Cerebellar nuclear complex (tissue), 1 donor: ENCODE measurements around the gene SCN2B.

ENCODE experiments used
- DNase-seq, 2 experiments: peaks; one replicate each; lab custom pipeline; 2025; lab: John Stamatoyannopoulos, UW

The SCN2B gene, protein sequence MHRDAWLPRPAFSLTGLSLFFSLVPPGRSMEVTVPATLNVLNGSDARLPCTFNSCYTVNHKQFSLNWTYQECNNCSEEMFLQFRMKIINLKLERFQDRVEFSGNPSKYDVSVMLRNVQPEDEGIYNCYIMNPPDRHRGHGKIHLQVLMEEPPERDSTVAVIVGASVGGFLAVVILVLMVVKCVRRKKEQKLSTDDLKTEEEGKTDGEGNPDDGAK

DNA sequence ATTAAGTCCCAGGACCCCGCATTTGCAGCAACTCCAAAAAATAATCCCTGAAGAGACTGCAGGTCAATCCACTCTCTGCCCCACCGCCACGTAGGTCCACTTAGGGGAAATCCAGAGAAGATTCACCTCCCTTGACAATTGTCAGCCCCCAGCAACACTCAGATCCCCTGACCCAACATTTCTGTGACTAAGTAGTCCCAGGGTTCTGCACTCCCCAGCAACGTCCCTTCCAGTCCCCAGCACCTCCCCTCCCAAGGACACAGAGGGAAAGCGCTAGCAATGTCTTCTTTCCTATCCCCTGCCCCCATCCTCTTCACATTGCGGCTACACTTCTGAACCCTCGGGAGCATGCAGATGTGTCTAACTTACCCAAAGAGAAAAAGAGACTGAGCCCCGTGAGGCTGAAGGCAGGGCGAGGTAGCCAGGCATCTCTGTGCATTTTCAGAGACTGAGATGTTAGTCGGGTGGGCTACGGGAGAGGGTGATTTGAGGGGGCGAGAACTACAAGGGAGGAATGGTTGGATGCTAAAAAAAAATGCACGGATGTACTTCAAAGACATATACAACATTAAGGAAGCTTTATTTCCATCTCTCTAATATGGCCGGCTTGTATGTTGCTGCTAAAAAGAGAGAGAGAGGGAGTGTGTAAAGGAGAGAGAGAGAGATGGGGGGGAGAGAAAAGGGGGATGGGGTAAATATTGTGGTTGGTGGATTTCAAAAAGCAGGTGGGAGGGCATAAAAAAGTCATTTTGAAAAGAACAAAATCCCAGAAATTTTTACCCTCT is at the start of gene SCN2B:
TSS of gene SCN2B (minus strand) at position 647 of the 785 bp plus-strand sequence. CDS start at position 439, 208 bp downstream.
- DNase-seq = peak in 1 of 2 experiments; percentile 61

GRCh38 chr11:118224511-118225188 is 48.2 kb upstream of the SCN2B start, which contains the start of gene JAML:
JAML (minus strand) TSS chr11:118225011; CDS start chr11:118214866, 10,145 bp downstream.
- no peak for DNase-seq

- DNase-seq = no peak
Measured at GRCh38 chr11:118223992-118224391, 47.6 kb upstream of the SCN2B start.

DNA sequence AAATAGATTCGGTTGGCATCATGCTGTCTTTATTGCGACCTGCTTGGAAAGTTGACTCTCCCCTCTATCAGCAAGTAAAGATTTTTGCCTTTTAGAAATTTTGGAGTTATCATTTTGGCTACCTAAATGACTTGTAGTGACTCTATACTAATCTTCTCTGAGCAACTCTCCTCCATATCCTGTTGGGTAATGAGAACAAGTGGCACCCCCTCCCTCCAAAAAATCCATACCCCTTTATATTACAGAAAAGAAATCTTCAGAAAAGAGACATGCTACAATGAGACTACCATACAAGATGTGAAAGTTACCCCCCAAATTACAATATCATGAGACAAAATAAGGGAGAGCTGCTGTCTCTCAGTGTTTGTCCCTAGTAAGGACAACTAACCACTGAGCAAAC is 47.1 kb upstream of the SCN2B start:
- DNase-seq = no peak

DNA sequence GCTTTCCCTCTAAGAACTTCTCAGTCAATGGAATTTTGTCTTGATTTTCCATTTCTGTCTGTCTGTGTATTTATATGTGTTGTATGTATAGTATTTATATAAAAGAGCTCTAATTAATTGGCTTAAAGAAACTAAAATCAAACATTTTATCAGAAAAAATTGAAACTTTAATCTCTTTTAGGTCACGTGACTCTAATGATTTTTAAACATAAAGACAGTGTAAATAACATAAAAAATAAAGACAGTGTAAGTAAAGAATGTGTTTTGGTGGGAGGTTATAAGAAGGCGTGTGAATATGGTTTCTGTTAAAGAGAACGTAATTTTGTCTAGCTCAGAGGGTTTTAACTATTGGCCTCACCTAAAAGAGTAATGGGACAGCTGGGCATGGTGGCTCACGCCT is 46.0 kb upstream of the SCN2B start:
- DNase-seq = no peak

DNA sequence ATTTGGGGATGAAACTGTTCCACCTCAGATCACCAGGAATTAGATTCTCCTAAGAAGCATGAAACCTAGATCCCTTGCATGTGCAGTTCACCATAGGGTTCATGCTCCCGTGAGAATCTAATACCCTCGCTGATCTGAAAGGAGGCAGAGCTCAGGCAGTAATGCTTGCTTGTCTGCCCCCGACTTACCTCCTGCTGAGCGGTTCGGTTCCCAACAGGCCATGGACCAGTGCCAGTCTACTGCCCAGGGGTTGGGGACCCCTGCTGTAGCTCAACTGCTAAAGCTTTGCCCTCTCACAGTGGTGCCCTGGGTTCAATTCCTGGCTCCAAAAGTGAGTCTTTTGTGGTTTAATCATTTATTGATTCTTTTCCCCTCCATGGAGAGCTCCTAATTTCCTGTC is 45.0 kb upstream of the SCN2B start:
- DNase-seq = no peak

GRCh38 chr11:118219732-118220131 is 43.3 kb upstream of the SCN2B start:
- no peak for DNase-seq

GRCh38 chr11:118219244-118219643 is 42.8 kb upstream of the SCN2B start:
- no peak for DNase-seq

GRCh38 chr11:118217575-118217974 is 41.1 kb upstream of the SCN2B start:
- DNase-seq = no peak

- no peak for DNase-seq
Measured at GRCh38 chr11:118216621-118217481, 40.4 kb upstream of the SCN2B start.

DNA sequence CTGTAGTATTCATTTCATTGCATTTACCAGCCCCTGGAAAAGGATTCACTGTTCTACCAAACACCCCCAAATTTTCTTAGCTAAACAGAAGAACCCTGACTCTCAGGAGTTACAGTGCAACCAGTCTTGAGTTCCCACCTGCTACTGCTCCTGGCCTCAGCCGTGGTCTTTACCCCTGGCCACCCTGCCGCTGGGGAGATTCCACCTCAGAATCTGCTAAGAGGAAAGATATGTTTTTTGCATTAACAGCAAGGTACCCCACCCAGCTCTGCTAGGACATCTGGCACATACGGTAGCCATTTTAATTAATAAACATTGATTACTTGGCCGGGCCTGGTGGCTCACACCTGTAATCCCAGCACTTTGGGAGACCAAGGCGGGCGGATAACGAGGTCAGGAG is 39.3 kb upstream of the SCN2B start:
- DNase-seq = no peak

DNA sequence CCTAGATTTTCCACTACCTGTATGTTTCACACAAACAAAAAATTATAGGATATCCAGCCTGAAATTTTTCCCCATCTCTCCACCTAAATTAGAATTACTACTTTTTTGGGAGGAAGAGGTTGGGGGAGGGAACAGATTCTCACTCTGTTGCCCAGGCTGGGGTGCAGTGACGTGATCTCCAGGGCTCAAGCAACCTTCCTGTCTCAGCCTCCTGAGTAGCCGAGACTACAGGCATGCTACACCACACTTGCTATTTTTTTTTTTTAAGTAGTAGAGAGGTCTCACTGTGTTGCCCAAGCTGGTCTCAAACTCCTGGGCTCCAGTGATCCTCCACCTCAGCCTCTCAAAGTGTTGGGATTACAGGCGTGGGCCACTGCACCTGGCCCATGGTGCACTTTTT is 38.8 kb upstream of the SCN2B start:
- no peak for DNase-seq

DNA sequence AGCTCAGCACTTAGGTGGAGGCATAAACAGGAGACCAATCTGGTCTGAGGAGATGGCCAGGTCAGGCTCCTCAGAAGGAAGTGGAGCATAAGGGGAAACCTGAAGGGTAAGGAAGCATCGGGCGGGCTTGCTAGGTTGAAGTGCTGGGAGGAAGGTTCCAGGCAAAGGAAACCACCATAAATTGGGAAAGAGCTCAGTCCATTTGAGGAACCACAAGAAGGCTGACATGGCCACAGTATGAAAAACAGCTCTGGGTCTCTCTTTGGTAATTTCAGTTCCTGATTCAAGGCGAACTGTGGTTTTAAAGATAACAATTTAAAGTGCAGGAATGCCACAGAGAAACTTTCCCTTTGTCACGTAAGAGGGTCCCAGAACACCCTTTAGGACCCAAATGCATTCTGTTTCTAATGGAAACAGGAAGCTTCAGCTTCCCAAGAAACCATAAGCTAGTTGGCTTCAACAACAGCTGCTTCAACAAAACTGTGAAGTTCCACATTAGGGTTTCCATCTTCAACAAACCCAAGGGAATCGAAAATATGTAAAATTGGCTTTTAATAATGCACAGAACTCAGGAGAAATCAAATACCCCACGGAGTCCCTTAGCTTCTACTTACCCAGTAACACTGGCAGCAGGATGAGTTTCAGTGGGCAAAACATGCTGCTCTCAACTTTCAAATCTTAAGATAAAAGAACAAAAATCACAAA is 37.9 kb upstream of the SCN2B start:
- DNase-seq = no peak

DNA sequence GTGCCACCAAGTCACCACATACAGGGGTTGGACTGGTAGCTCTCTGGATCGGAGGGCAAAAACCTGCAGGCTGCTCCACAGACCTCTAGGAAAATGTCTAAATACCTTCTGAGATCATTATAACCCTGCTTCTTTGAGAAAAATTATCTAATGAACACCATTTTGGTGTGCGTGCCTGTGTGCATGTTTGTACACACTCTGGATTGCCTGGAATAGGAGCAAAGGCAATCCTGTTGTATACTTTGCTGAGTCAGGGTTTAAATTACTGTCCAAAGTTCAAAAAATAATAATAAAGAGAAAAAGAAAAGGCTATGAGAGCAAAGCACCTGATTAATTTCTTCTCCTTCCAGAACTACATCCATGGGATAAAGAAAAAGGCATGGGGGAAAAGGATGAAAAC is 37.3 kb upstream of the SCN2B start:
- DNase-seq = no peak

DNA sequence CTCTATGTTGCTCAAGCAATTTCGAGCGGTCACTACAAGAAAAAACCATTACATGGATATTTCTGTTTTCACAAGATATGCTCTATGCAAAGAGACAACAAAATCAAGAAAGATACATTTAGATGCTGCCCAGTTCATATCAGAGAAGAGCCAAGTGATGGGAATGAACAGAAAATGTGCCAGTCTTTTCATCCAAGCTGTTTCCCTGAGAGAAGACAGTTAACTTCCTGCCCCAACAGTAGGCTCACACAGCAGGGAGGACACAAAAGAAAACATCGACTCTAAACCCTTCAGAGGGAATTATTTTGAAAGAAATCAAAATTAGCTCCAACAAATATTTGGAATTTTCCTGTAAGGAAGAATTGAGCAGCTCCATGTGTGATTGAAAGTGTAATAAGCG is 36.8 kb upstream of the SCN2B start:
- peak in 1 of 2 experiments; percentile 57 for DNase-seq

GRCh38 chr11:118212781-118213191 is 36.3 kb upstream of the SCN2B start:
- DNase-seq = peak in 1 of 2 experiments; percentile 62

- DNase-seq = no peak
Measured at GRCh38 chr11:118212131-118212725, 35.8 kb upstream of the SCN2B start.

GRCh38 chr11:118211006-118211405 is 34.6 kb upstream of the SCN2B start:
- DNase-seq = no peak

DNA sequence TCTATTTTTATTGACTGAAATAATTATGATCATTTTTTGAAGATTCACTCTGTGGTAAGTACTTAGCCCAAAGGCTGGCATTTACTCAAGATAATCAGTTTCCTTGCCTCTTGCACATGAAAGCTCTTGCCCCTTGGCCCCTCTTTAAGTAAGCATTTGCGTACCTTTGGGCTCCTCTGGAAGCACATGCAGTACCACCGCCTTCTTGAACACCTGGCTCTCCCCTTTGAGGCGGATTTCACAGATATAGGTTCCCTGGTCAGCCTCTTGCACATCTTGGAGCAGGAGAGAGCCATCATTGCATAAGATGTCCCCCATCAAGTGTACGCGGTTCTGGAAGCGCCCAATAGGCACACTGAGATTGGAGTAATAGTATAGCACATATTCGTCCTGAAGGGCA is 33.9 kb upstream of the SCN2B start:
- no peak for DNase-seq

DNA sequence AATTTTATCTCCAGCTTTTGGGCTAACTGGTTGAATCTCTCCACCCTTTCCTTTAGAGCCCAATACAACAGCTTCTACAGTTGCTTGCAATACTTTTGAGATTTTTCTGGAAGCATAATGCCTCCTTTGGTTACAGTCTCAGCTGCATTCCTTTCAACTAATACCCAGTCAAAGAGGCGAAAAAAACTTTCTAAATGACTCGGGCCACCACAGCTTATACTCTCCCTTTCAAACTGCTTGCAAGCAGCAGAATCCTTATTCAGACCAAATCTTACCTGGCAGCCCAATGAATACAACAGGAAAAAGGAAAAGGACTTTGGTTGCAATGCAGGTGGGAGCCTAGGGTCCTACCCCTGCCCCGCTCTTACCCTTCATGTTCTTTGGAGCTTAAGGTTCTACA is 32.6 kb upstream of the SCN2B start:
- no peak for DNase-seq

- no peak for DNase-seq
Measured at GRCh38 chr11:118207079-118207478, 30.6 kb upstream of the SCN2B start.
